ENCODE measurements around the gene TIPRL.

- TF ChIP-seq TAF1 (IDR thresholded peaks at IDR 0.05; ENCODE audit: low read depth, low read length) (no peak), CTCF (IDR thresholded peaks at IDR 0.05; ENCODE audit: control extremely low read depth in 1 of 3, insufficient read depth in 1 of 3, low read depth in 1 of 3, low read length in 3 of 3) (no peak)
Measured at GRCh38 chr1:168206111-168206510, 27.3 kb downstream of the TIPRL start.
